Smooth muscle cell (in vitro differentiated cells): ENCODE data around the gene FLNB. TPM values are rescaled to one million over a fixed set of nuclear protein-coding genes. Genes with fewer than 3 reads are reported as not detected.
A peak's percentile ranks its signal among the peaks of the same experiment; 100 is the strongest.

Experiments used
- DNase-seq: peaks from one replicate; lab custom pipeline; 2025; ENCODE audit not compliant: unreplicated experiment; lab: John Stamatoyannopoulos, UW
- H2AFZ ChIP-seq: fragments of 200-600 bp; sonication (generic); 2 replicates; pipeline ENCODE4 v1.6.0; 2016; ENCODE audit warnings: antibody characterized with exemption, low read depth, mild to moderate bottlenecking
- H3F3A ChIP-seq: fragments of 200-600 bp; sonication (generic); 2 replicates; pipeline ENCODE4 v1.6.0; 2017; ENCODE audit warnings: antibody characterized with exemption, low read depth
- H3K27ac ChIP-seq: fragments of 200-600 bp; sonication (generic); 2 replicates; pipeline ENCODE4 v1.5.1; 2016; ENCODE audit warnings: low read depth, mild to moderate bottlenecking
- H3K27me3 ChIP-seq: fragments of 200-600 bp; sonication (generic); 2 replicates; pipeline ENCODE4 v1.6.1; 2016; ENCODE audit warnings: low read depth, mild to moderate bottlenecking
- H3K36me3 ChIP-seq: fragments of 200-600 bp; sonication (generic); 2 replicates; pipeline ENCODE4 v1.5.1; 2016; ENCODE audit warnings: low read depth
- H3K4me1 ChIP-seq: fragments of 200-600 bp; sonication (generic); 2 replicates; pipeline ENCODE4 v1.5.1; 2016; ENCODE audit warnings: low read depth
- H3K4me2 ChIP-seq: fragments of 200-600 bp; sonication (generic); 2 replicates; pipeline ENCODE4 v1.6.0; 2016; ENCODE audit warnings: mild to moderate bottlenecking
- H3K4me3 ChIP-seq: fragments of 200-600 bp; sonication (generic); 2 replicates; pipeline ENCODE4 v1.5.1; 2016; ENCODE audit warnings: mild to moderate bottlenecking
- H3K79me2 ChIP-seq: fragments of 200-600 bp; sonication (generic); 2 replicates; pipeline ENCODE4 v1.6.0; 2016; ENCODE audit warnings: low read depth, mild to moderate bottlenecking
- H3K9ac ChIP-seq: fragments of 200-600 bp; sonication (generic); 2 replicates; pipeline ENCODE4 v1.6.0; 2016; ENCODE audit warnings: low read depth
- H3K9me3 ChIP-seq: fragments of 200-600 bp; sonication (generic); replicated peaks from 2 replicates; pipeline ENCODE4 v1.5.1; 2016; ENCODE audit warnings: low read depth
- H4K20me1 ChIP-seq: fragments of 200-600 bp; sonication (generic); 2 replicates; pipeline ENCODE4 v1.6.0; 2016; ENCODE audit warnings: low read depth
- CTCF ChIP-seq: fragments of 200-600 bp; sonication (generic); IDR thresholded peaks from 2 replicates; pipeline ENCODE4 v1.5.1; 2017; ENCODE audit warnings: borderline replicate concordance, mild to moderate bottlenecking, antibody characterized with exemption; ENCODE audit not compliant: insufficient read depth, poor library complexity, severe bottlenecking
- WGBS: methylation state at CpG from one replicate; pipeline ENCODE4 v1.1.7; 2016; ENCODE audit warnings: low lambda C conversion rate; 5-methylcytosine and 5-hydroxymethylcytosine counted together
- polyA plus RNA-seq: library from polyadenylated mRNA; unstranded; fragments of >200 nt; fragmentation: Nextera tagmentation; extraction: Ambion mirVana; gene quantifications from 2 replicates; pipeline ENCODE4 v1.2.1, GENCODE V29; 2016
- total RNA-seq: library from RNA; depleted of rRNA; stranded (reverse); fragments of >200 nt; gene quantifications from 2 replicates; pipeline ENCODE4 v1.2.3, GENCODE V29; 2014

Gene FLNB
- total and polyA plus RNA-seq, 2 experiments from 2014 or later, result 52.7 to 145 TPM

- no peaks in the 10 kb centered on the region for H3K9me3 ChIP-seq
- no peak for DNase-seq
- no peak overlapping the region for H3K4me3 ChIP-seq
- H3K36me3 ChIP-seq, result no peaks in the 10 kb centered on the region
- H2AFZ ChIP-seq, result no peak overlapping the region
- no peak overlapping the region for H3K27ac ChIP-seq
- no peak overlapping the region for H3K9ac ChIP-seq
- WGBS, result 59% methylated on average over 8 of the region's 8 CpGs
- H3K4me1 ChIP-seq, result peaks cover 46% of the 10 kb centered on the region
- H3K27me3 ChIP-seq, result no peaks in the 10 kb centered on the region
- H4K20me1 ChIP-seq, result peaks cover 77% of the 10 kb centered on the region
- H3K4me2 ChIP-seq, result no peak overlapping the region
- peaks cover 24% of the 10 kb centered on the region for H3F3A ChIP-seq
- H3K79me2 ChIP-seq, result peaks cover 96% of the 10 kb centered on the region
- TF ChIP-seq CTCF, result no peak
Observed at GRCh38 chr3:58038675-58039292, 30.6 kb downstream of the FLNB start.

- H2AFZ ChIP-seq, result no peak overlapping the region
- peaks cover 96% of the 10 kb centered on the region for H3K79me2 ChIP-seq
- no peak overlapping the region for H3K9ac ChIP-seq
- no peak overlapping the region for H3K4me3 ChIP-seq
- no peak overlapping the region for H3K27ac ChIP-seq
- H3K4me1 ChIP-seq, result peaks cover 54% of the 10 kb centered on the region
- no peak overlapping the region for H3K4me2 ChIP-seq
- WGBS, result 77% methylated on average over 2 of the region's 2 CpGs
- no peak for DNase-seq
- H3K9me3 ChIP-seq, result no peaks in the 10 kb centered on the region
- peaks cover 84% of the 10 kb centered on the region for H4K20me1 ChIP-seq
- no peak for TF ChIP-seq CTCF
- H3F3A ChIP-seq, result peaks cover 33% of the 10 kb centered on the region
- H3K27me3 ChIP-seq, result no peaks in the 10 kb centered on the region
- H3K36me3 ChIP-seq, result no peaks in the 10 kb centered on the region
Observed at GRCh38 chr3:58039601-58040000, 31.4 kb downstream of the FLNB start.

GRCh38 chr3:58041182-58041825 lies 33.1 kb downstream of the FLNB start:
- Histone ChIP-seq H3K4me2 (peak overlapping the region; percentile 70), H2AFZ (no peak overlapping the region), H3K27ac (peak overlapping the region; percentile 80), H4K20me1 (peaks cover 81% of the 10 kb centered on the region), H3K4me3 (no peak overlapping the region), H3K79me2 (peaks cover 99% of the 10 kb centered on the region), H3K36me3 (no peaks in the 10 kb centered on the region), H3K27me3 (no peaks in the 10 kb centered on the region), H3F3A (peaks cover 30% of the 10 kb centered on the region), H3K4me1 (peaks cover 42% of the 10 kb centered on the region), H3K9me3 (no peaks in the 10 kb centered on the region), H3K9ac (no peak overlapping the region)
- DNase-seq, result no peak
- no peak for TF ChIP-seq CTCF
- WGBS, result 48% methylated on average over 5 of the region's 5 CpGs

GRCh38 chr3:58041826-58042324 lies 33.7 kb downstream of the FLNB start:
- DNase-seq, result no peak
- H3K9me3 ChIP-seq, result no peaks in the 10 kb centered on the region
- peaks cover 77% of the 10 kb centered on the region for H4K20me1 ChIP-seq
- H3K4me1 ChIP-seq, result peaks cover 40% of the 10 kb centered on the region
- H3K27me3 ChIP-seq, result no peaks in the 10 kb centered on the region
- TF ChIP-seq CTCF, result no peak
- no peaks in the 10 kb centered on the region for H3K36me3 ChIP-seq
- H3F3A ChIP-seq, result peaks cover 33% of the 10 kb centered on the region
- H2AFZ ChIP-seq, result no peak overlapping the region
- no peak overlapping the region for H3K9ac ChIP-seq
- H3K27ac ChIP-seq, result peak overlapping the region; percentile 80
- WGBS, result 46% methylated on average over 2 of the region's 2 CpGs
- H3K4me2 ChIP-seq, result peak overlapping the region; percentile 70
- H3K4me3 ChIP-seq, result no peak overlapping the region
- peaks cover 99% of the 10 kb centered on the region for H3K79me2 ChIP-seq
